GM21447 (cell line): Measurements from ENCODE around the gene UBXN11.

Experiments
- ATAC-seq: cut with Tn5 transposase; IDR thresholded peaks from one replicate; pipeline ENCODE4 v1.9.1; 2021; ENCODE audit not compliant: unreplicated experiment

The UBXN11 gene

GRCh38 chr1:26287033-26287711, 19.3 kb downstream of the UBXN11 start:
- peak; percentile 41 for ATAC-seq

GRCh38 chr1:26286064-26286416, 20.4 kb downstream of the UBXN11 start:
- ATAC-seq, result no peak

- no peak for ATAC-seq
Measured at GRCh38 chr1:26285366-26286063, 20.9 kb downstream of the UBXN11 start.

- ATAC-seq, result no peak
Measured at GRCh38 chr1:26284597-26285347, 21.7 kb downstream of the UBXN11 start.

GRCh38 chr1:26283871-26284596, 22.4 kb downstream of the UBXN11 start:
- no peak for ATAC-seq

GRCh38 chr1:26283279-26283853, 23.1 kb downstream of the UBXN11 start:
- ATAC-seq, result no peak

GRCh38 chr1:26282401-26282918, 24.0 kb downstream of the UBXN11 start:
- ATAC-seq, result no peak

GRCh38 chr1:26281971-26282370, 24.5 kb downstream of the UBXN11 start:
- ATAC-seq, result no peak

- no peak for ATAC-seq
Measured at GRCh38 chr1:26281091-26281958, 25.1 kb downstream of the UBXN11 start.

- ATAC-seq, result no peak
Measured at GRCh38 chr1:26280333-26281042, 25.9 kb downstream of the UBXN11 start.

GRCh38 chr1:26279456-26280332, 26.7 kb downstream of the UBXN11 start, which contains the start of gene SH3BGRL3:
Gene SH3BGRL3, plus strand, starts transcription at chr1:26280086. Its CDS starts 70 bp downstream, at chr1:26280156.
- ATAC-seq, result peak; percentile 60

GRCh38 chr1:26278724-26279455, 27.5 kb downstream of the UBXN11 start:
- ATAC-seq, result no peak

GRCh38 chr1:26278303-26278702, 28.1 kb downstream of the UBXN11 start:
- ATAC-seq, result no peak

- no peak for ATAC-seq
Measured at GRCh38 chr1:26277719-26278118, 28.7 kb downstream of the UBXN11 start.

- no peak for ATAC-seq
Measured at GRCh38 chr1:26277261-26277661, 29.2 kb downstream of the UBXN11 start.

GRCh38 chr1:26276432-26276838, 30.0 kb downstream of the UBXN11 start:
- ATAC-seq, result no peak
